ENCODE data around the gene DUSP23. TPM values are rescaled to one million over a fixed set of nuclear protein-coding genes. Genes with fewer than 3 reads are reported as not detected.

Gene DUSP23
- total RNA-seq (2014; rRNA removed; shearing (Covaris generic)), result 35.0 and 59.7 TPM in 2 replicates

DNA sequence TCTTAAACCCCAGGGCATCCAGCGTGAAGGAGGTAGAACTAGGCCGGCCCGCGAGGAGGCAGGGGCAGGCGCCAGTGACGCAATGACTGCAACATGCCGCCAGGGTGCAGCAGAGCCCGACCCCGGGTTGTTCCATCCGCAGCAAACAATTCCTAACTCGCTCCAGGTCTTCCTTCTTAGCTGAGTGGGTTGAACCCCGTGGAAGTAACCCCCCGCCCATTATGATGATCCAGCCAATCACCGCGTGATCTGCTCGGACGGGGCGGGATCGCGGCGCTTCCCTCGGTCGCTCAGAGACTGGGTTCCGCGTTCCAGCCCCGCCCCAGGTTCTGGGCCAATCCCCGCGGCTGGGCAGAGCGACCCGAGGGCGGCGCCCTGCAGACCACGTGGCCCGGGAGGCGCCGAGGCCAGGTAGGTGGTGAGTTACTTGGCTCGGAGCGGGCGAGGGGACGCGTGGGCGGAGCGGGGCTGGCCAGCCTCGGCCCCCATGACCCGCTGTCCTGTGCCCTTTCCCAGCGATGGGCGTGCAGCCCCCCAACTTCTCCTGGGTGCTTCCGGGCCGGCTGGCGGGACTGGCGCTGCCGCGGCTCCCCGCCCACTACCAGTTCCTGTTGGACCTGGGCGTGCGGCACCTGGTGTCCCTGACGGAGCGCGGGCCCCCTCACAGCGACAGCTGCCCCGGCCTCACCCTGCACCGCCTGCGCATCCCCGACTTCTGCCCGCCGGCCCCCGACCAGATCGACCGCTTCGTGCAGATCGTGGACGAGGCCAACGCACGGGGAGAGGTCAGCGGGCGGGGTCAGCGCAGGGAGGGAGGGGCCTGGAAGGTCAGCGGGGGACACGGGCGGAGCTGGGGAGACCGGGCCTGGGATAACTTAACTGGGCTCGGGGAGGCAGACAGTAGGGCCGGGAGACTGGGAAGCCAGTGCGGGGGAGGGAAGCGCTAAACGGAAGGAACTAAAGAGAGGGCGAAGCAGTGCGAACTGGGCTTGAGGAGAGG lies at the start of gene DUSP23:
DUSP23 (plus strand) TSS at position 380 of the 1,000 bp plus-strand sequence; CDS start at position 519, 139 bp downstream.
- in situ Hi-C loops (cut with HindIII; ENCODE audit: low sequenced_read_pairs), result no loop called here

DNA sequence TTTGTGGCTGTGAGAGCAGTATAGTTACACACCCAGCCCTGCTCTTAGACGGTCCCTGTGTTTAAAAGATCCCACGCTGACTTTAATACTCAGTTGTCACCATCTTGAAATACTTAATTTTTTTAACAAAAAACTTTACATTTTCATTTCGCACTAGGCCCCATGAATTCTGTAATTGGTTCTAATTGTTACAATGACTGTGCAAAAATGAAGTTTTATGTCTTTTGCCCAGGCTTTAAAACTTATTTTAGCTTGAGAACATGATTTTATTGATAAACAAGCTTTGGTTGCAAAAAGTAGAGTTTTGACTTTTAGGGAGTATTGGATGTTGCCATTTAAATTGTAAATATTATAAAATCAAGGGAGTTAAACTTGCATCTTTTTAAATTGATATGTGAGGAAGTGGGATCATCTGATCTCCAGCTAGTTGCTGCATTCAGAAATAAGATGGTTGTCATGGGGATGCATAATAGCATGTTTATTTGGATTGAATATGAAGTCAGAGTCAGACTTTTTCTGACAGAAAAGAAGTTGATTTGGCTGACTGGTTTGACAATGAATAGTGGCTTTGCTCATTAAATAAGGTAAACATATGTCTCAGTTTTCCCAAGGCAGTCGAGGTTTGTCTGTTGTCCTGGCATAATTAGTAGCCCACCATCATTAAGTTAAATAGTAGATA lies 43.4 kb upstream of the DUSP23 start:
- DNase-seq (ENCODE audit: low spot score), result no peak
- in situ Hi-C loops (cut with HindIII; ENCODE audit: low sequenced_read_pairs), result no loop called here

More for the DNA sequence above, at the start of gene DUSP23:
- peak; percentile 99 for DNase-seq (ENCODE audit: low spot score)

DNA sequence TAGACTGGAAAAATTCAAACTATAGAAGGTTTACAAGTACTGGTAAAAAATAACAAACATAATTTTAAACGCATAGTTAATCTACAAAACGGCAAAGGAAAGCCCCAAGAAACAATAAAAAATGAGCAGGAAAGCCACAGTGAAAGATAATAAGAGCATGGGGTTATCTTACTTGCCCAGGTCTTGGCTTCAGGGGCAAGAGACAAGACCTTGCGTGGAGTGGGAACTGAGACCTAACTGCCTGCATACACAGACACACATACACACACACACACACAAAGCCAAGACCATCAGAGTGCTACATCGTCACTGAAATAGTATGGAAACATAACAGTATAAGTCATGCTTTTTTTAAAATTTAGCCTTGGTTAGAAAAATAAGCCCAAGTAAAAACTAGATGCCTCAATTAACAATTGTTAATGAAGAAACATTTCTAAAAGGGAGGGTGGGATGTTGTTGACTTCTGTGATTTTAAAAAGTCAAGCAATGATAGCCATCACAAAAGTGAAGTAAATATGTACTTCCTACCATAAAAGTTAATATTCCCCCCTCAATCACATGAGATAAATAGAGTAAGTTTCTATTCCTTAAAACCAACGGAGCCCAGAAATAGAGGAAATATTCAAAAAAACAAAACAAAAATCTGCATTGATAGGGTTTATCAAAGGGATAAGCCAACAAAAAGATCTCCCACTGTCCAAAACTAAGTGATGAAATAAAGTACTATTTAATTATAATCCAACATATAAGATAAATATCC lies 36.9 kb upstream of the DUSP23 start:
- in situ Hi-C loops (cut with HindIII; ENCODE audit: low sequenced_read_pairs), result no loop called here
- DNase-seq (ENCODE audit: low spot score), result no peak

DNA sequence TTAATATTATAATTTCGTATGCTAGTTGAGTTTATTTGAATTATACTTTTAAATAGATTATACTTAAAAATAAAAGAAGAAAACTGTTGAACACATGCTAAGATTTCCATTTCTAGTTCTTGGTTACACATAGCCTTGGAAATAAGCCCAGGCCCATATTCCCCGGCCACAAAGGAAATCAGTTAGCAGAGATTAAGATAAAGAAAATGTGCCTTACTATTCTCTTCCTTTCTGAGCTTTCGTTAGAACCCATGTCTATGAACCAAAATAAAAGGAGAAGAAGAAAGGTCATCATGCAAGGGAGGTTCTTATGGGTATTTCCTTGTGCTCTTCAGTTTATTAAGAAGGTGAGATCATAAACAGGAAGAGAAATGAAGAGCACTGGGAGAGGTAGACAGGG lies 34.1 kb upstream of the DUSP23 start:
- in situ Hi-C loops (cut with HindIII; ENCODE audit: low sequenced_read_pairs), result no loop called here

DNA sequence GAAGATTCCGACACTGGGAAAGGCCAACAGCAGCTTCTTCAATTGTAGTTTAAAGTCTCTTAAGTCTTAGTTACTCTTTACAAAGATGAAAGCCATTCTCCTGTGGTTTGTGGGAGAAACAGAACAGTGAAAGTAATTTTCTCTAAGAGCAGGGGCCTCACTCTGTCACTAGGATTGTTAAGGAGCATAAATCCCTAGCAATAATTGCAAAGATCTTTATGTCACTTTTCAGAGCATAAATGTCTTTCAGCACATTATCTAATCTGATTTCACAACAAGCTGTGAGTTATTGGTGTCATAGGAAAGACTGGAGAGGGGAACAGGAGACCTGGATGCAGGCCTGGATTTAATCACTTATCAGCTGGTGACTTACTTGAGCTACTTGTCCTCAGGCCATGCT lies 32.4 kb upstream of the DUSP23 start:
- in situ Hi-C loops (cut with HindIII; ENCODE audit: low sequenced_read_pairs), result no loop called here
- no peak for DNase-seq (ENCODE audit: low spot score)

More for the DNA sequence above, 34.1 kb upstream of the DUSP23 start:
- DNase-seq (ENCODE audit: low spot score), result no peak

DNA sequence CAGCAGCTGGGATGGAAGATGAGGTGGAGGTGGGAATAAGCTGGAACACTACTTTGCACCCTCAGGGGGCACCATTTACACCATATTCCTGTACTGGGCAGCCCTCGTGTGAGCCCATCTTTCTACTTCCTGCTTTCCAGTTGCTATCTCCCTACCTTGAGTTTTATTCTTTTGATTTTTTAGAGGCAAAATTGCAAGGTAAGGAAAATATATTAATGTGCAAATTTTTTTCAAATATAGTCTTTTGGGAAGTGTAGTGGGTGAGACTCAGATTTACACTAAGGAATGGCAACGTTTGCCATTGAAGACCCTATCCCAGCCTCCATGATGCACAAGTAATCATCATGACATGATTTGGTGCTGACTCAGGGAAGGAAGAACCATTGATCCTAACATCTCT lies 31.1 kb upstream of the DUSP23 start:
- no peak for DNase-seq (ENCODE audit: low spot score)
- in situ Hi-C loops (cut with HindIII; ENCODE audit: low sequenced_read_pairs), result no loop called here

DNA sequence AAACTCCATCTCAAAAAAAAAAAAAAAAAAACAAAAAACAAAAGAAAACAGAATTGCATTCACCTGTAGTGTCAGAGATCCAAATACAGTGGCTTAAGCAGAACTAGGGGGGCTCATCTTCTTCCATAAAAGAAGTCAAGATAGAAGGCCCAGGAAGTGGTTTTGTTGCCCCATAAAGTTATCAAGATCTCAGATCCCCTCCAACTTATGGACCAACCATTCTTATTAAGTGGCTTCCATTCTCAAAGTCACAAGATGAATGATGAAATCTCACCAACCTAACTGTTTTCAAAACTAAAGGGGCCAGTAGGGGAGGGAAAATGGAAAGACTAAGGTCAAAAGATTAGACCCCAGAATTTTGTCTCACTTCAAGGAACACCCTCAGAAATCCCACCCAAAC lies 30.1 kb upstream of the DUSP23 start:
- in situ Hi-C loops (cut with HindIII; ENCODE audit: low sequenced_read_pairs), result no loop called here
- no peak for DNase-seq (ENCODE audit: low spot score)

DNA sequence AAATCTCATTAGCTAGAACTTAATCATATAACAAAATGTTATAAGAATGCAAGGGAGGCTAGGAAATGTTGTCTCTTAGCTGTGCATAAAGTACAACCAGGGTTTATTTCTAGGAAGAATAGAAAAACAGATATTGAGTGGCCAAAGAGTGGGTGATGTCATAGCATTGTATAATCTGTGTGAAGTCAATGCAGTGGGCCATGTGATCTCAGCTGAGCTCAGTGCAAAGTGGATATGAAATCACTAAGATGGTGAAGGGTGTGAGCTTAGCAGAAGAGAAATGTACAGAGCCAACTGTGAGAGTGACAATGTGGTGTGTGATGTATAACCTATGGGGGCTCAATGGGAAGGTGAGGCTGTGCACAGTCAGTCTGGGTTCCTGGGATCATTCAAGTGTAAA lies 29.7 kb upstream of the DUSP23 start:
- in situ Hi-C loops (cut with HindIII; ENCODE audit: low sequenced_read_pairs), result no loop called here

DNA sequence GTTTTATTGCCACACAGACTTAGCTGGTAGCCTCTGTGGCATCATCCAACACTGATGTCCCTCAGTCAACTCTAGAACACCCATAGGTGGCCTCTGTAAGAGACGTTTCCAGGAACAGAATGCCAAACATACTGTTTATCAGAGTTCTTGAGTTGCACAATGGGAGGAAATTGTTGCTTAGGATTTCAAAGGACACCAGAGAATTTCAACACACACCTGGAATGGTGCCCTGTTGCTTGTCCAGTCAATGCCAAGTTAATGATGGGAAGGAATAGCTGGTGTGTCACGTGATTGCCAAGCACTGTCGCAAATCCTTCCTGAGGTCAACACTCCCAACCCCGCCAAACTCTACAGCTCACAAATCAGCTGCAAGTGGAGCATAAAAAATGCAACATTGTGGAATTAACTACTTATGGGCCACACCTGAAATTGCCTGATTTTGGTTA lies 28.6 kb upstream of the DUSP23 start:
- in situ Hi-C loops (cut with HindIII; ENCODE audit: low sequenced_read_pairs), result no loop called here
- DNase-seq (ENCODE audit: low spot score), result no peak

More for the DNA sequence above, 29.7 kb upstream of the DUSP23 start:
- DNase-seq (ENCODE audit: low spot score), result no peak

DNA sequence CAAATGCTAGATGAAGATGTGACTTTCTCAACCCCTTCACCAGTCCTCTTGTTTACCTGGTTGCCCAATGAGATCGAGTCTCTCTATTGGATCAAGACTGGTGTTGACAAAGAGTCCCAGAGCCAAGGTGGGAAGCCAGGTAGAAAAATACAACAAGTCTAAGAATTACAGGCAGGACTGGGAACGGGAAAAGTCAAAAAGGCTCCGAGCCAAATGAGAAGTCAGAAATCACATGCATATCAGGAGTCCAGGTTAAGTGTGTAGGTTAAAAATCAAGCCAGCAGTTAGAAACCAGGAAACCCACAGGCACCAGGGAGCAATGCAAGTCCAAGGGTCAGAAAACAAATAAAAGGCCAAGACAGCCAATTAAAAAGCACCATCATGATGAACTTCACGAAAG lies 27.4 kb upstream of the DUSP23 start:
- in situ Hi-C loops (cut with HindIII; ENCODE audit: low sequenced_read_pairs), result no loop called here
- no peak for DNase-seq (ENCODE audit: low spot score)

DNA sequence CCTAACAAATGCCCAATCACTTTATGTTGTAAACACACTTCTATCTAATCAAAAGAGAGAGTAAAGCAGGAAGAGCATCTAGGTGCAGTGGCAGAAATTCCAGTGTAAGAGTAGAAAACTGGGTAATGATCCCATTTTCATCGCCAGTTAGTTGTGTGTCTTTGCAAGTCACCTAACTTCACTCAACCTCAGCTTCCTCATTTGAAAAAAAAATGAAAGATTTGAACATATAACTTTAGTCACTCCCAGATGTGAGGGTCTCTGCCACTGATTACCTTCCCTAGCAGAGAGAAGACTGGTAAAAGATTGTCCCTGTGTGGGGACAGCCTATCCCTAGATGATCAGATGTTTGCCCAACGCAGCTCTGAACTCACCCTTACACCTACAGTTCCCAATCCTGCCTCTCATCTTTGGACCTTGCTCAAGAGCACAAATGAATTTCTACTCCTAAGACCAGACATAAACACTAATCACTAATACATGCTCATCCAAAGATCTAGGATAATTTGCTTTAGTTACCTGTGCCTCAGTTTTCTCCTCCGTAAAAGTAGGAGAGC lies 25.2 kb upstream of the DUSP23 start:
- no peak for DNase-seq (ENCODE audit: low spot score)
- in situ Hi-C loops (cut with HindIII; ENCODE audit: low sequenced_read_pairs), result no loop called here

DNA sequence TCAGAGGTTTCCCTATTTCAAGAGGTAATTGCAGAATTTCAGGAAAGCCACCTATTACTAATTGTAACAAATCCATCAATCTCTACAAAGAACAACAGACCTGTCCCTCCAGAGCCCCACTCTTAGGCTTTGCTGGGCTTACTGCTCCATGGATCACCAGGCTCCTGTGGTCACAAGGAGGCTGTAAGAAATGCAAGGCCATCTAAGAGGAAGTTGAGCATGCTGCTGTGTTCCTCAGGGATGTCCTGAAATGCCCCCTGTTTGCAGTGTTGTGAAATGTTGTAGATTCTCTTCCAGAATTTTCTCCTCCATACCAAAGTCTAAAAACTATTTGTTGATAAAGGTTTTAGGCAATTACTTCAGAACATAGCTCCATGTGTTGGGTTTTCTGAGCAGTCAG lies 24.4 kb upstream of the DUSP23 start:
- in situ Hi-C loops (cut with HindIII; ENCODE audit: low sequenced_read_pairs), result no loop called here
- no peak for DNase-seq (ENCODE audit: low spot score)

DNA sequence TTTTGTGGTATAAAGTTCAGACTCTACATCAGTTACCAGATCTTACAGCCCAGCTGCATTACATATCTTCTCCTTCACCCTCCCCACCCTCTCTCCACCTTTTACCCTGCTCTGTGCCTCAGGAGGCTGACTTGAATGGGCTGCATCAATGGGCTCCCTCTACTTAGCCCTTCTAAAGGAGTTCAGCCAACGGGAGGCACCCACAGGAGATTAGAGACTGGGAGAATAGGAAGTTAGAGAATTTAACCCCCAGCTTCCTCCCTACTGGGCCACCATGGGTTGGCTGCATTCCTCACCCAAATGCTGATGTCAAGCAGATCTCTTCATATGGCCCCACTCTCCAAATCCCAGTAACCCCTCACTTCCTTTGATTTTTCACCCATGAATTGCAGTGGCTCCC lies 17.1 kb upstream of the DUSP23 start:
- in situ Hi-C loops (cut with HindIII; ENCODE audit: low sequenced_read_pairs), result no loop called here
- no peak for DNase-seq (ENCODE audit: low spot score)

DNA sequence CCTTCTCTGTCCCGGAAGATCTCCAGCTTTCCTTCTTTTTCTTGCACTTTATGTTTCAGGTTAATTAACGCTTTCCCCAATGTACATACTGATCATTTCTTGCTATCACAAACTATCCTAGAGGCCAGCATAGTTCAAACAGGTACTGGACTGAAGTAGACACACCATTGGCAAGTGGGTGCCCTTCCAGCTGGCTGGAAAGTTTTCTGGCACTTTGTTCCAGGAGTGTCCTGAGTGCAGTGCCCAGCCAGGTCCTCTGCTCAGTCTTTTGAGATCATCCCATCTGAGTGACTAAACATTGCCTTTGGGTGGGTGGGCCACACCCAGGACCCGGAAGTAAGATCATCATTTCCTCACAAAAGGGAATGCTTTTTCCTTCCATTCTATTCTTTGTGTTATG lies 15.0 kb upstream of the DUSP23 start:
- no peak for DNase-seq (ENCODE audit: low spot score)
- in situ Hi-C loops (cut with HindIII; ENCODE audit: low sequenced_read_pairs), result no loop called here

DNA sequence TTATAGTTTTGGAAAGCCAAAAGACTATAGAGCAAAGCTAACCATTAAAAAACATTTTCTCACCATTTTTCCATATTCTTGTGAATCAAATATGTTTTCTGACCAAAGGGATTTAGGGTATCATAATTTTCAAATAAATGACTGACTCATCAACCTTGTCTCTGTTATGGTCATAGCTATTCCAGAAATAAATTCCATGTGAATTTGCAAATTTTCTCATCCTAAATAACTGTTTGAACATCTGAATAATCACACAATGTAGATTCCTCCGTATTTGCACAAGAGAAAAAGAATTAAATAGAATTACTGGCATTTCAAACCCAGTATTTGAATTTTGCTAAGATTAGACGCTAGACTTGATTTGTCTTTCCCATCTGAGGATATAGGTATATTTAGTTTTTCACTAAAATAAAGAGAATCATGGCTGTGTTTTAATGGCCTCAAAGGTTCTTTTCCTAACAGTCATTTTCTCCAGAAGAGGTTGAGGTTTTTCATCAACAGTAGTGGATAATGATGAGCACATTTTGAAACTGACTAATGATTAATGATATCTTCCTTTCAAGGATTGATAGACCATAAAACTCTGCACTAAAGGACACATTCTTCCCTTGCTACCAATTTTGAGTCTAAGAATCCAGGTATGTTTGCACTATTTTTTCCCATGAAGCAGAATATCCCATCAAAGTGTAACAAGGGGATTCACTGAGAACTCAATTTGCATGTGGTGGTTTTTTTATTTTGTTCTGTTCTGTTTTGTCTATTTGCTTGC lies 9.5 kb upstream of the DUSP23 start:
- in situ Hi-C loops (cut with HindIII; ENCODE audit: low sequenced_read_pairs), result no loop called here
- DNase-seq (ENCODE audit: low spot score), result no peak

DNA sequence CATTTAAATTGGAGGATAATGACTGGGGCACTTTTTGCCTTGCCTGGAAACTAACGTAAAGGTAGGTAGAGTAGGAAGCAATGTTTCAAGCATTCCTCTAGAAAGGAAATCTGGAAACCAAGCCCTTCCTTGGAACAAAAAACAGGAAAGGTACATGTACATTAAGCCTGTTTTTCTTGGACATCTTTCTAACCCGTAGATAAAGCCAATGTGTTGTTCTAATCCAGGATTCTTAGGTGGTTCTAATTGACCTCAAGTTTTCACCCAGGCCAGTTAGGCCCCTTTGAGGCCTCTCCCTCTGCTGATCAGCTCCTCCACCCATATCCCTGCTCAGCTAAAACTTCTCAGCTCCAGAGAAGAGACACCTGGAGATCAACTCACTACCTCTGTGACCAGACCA lies 6.3 kb upstream of the DUSP23 start:
- in situ Hi-C loops (cut with HindIII; ENCODE audit: low sequenced_read_pairs), result no loop called here
- DNase-seq (ENCODE audit: low spot score), result no peak

DNA sequence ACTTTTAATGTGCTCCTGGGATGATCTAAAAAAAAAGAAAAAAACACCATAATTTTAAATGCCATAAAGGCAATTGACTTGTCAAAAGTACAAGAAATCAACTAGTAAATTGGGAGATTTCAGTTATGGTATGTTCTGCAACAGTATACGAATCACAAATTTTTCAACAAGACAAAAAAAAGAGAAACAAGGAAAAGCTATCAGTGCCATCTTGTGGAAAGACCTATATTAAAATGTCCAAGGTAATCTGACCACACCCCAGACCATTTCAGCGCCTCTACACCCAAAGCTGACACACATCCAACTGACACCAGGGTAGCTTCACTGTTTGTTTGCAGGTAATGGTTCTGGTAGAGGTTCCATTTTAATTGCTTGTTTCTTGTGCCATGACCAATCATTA lies 5.0 kb upstream of the DUSP23 start:
- no peak for DNase-seq (ENCODE audit: low spot score)
- in situ Hi-C loops (cut with HindIII; ENCODE audit: low sequenced_read_pairs), result no loop called here

DNA sequence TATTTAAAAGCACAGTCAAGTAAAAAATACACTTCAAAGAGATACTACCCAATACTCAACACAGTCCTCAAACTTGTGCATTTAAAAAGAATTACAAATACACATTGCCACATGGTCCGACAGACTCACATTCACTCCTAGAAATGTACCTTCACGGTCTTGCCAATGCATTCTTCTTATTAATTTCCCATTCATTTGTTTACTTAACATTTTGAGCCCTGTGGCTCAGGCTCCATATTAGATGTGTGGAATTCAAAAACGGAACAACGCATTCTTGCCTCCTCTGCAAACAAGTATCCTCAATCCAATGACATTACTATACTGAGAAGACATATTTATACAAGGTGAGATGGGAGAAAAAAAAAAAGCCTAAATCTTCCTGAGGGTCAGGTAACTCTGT lies 2.5 kb upstream of the DUSP23 start:
- in situ Hi-C loops (cut with HindIII; ENCODE audit: low sequenced_read_pairs), result no loop called here
- no peak for DNase-seq (ENCODE audit: low spot score)
